GM20000 (cell line): ENCODE measurements around the gene DNA2.

Experiments
- DNase-seq: peaks from one replicate; pipeline ENCODE4 v3.0.0; 2012; ENCODE audit warnings: low spot score
- TF ChIP-seq, protein P1 (sequence below): IDR thresholded peaks from 2 replicates; pipeline ENCODE4 v1.5.1; 2012; ENCODE audit warnings: mild to moderate bottlenecking, control low read depth; ENCODE audit errors: extremely low read depth, missing control alignments

The DNA2 gene

DNA sequence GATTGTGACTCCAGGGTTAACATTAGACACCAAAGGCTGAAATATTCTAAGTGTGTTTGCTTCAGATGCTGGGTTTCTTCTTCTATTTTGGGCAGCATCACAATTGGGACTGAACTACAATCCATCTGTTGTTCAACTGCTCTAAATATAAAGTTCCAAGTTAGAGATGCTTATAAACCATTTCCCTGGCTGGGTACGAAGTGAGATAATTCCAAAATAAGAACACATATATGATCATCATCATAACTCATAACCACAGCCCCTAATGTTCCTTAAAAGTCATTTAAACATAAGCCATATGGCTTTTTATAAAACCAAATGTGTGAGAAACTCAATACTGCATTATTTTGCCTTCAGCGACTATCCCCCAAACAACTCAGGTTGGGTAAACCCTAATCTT, 28.8 kb downstream of the DNA2 start:
- TF ChIP-seq, protein P1, sequence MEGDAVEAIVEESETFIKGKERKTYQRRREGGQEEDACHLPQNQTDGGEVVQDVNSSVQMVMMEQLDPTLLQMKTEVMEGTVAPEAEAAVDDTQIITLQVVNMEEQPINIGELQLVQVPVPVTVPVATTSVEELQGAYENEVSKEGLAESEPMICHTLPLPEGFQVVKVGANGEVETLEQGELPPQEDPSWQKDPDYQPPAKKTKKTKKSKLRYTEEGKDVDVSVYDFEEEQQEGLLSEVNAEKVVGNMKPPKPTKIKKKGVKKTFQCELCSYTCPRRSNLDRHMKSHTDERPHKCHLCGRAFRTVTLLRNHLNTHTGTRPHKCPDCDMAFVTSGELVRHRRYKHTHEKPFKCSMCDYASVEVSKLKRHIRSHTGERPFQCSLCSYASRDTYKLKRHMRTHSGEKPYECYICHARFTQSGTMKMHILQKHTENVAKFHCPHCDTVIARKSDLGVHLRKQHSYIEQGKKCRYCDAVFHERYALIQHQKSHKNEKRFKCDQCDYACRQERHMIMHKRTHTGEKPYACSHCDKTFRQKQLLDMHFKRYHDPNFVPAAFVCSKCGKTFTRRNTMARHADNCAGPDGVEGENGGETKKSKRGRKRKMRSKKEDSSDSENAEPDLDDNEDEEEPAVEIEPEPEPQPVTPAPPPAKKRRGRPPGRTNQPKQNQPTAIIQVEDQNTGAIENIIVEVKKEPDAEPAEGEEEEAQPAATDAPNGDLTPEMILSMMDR = no peak
- DNase-seq = no peak

GRCh38 chr10:68440898-68441297, 30.9 kb downstream of the DNA2 start:
- no peak for DNase-seq
- TF ChIP-seq, protein P1 = no peak

GRCh38 chr10:68435803-68436202, 36.0 kb downstream of the DNA2 start:
- TF ChIP-seq, protein P1 = no peak
- no peak for DNase-seq

- DNase-seq = no peak
- TF ChIP-seq, protein P1 = no peak
These were observed 37.1 kb downstream of the DNA2 start for GRCh38 chr10:68434657-68435056.

DNA sequence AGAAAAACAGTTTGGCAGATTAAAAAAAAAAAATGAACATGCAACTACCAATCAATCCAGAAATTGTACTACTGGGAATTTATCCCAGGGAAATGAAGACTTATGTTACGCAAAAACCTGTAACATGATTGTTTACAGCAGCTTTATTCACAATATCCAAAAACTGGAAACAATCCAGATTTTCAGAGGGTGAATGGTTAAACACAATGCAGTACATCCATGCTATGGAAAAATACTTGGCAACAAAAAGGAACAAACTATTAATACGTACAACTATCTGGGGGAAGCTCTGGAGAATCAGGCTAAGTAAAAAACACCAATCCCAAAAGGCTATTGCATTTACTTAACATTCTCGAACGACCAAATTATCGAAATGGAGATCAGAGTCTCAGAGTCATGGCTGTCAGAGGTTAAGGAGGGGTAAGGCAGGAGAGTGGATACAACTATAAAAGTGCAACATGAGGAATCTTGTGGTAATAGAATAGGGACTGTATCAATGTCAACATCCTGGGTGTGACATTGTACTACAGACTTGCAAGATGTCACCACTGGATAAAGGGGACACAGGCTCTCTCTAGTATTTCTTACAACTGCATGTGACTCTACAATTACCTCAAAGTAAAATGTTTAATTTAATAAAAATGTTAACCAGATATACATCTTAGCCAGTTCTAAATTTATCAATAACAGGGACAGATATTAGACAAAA, 43.2 kb downstream of the DNA2 start:
- no peak for DNase-seq
- TF ChIP-seq, protein P1 = no peak

DNA sequence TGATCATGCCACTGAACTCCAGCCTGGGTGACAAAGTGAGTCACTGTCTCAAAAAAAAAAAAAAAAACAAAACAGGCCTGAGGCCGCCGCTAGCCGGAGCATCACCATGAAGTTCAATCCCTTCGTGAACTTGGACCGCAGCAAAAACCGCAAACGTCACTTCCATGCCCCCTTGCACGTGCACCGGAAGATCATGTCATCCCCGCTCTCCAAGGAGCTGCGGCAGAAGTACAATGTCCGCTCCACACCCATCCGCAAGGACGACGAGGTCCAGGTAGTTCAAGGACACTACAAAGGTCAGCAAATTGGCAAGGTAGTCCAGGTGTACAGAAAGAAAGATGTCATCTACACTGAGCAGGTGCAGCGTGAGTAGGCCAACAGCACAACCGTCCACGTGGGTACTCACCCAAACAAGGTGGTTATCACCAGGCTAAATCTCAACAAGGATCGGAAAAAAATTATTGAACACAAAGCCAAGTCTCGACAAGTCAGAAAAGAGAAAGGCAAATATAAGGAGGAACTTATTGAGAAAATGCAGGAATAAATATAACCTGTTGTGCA, 47.2 kb downstream of the DNA2 start:
- DNase-seq = no peak
- TF ChIP-seq, protein P1 = no peak

- TF ChIP-seq, protein P1 = no peak
- no peak for DNase-seq
These were observed 48.3 kb downstream of the DNA2 start for GRCh38 chr10:68423522-68423921.
